Stimulated activated CD4-positive, alpha-beta T cell treated with anti-CD3 and anti-CD28 coated beads, Interleukin-1b, Interleukin-23, amount 100 ng/mL, for 24 hours (primary cell): ENCODE results near the gene PPP1CA.
"Not testable (repeated sequence)": the region's sequence is repeated elsewhere in the genome, so short reads cannot be mapped to it uniquely, and the experiment has no call there.

Experiments used
- DNase-seq, 4 experiments: peaks; one replicate each; pipeline ENCODE4 v3.0.0-alpha.2; 2020; ENCODE audit warnings: low read depth in 4 of 4, low spot score in 1 of 4

Gene PPP1CA

GRCh38 chr11:67435031-67435726 lies 33.5 kb upstream of the PPP1CA start:
- no peak for DNase-seq

- DNase-seq, result no peak
Measured at GRCh38 chr11:67434395-67434881, 32.8 kb upstream of the PPP1CA start.

GRCh38 chr11:67433536-67434394 lies 32.1 kb upstream of the PPP1CA start:
- DNase-seq, result no peak

- DNase-seq, result no peak
Measured at GRCh38 chr11:67432655-67433349, 31.1 kb upstream of the PPP1CA start.

GRCh38 chr11:67431346-67432249 lies 29.9 kb upstream of the PPP1CA start:
- no peak for DNase-seq

GRCh38 chr11:67429722-67430121 lies 28.1 kb upstream of the PPP1CA start:
- DNase-seq, result no peak

- no peak for DNase-seq
Measured at GRCh38 chr11:67429038-67429668, 27.5 kb upstream of the PPP1CA start.

- DNase-seq, result peak; percentile 99
Measured at GRCh38 chr11:67428052-67429001, 26.7 kb upstream of the PPP1CA start, which contains the start of gene RPS6KB2. TSS of gene RPS6KB2 (plus strand) at chr11:67428494. CDS start at chr11:67428546, 52 bp downstream.

- DNase-seq, result not testable (repeated sequence)
Measured at GRCh38 chr11:67427364-67427859, 25.8 kb upstream of the PPP1CA start.

GRCh38 chr11:67423891-67424613 lies 22.4 kb upstream of the PPP1CA start:
- DNase-seq, result no peak

GRCh38 chr11:67423466-67423865 lies 21.8 kb upstream of the PPP1CA start:
- DNase-seq, result no peak

GRCh38 chr11:67422891-67423290 lies 21.2 kb upstream of the PPP1CA start:
- DNase-seq, result no peak

GRCh38 chr11:67421430-67422031 lies 19.9 kb upstream of the PPP1CA start:
- DNase-seq, result no peak

- DNase-seq, result peak; percentile 97 to 99 (median 99)
Measured at GRCh38 chr11:67420646-67421429, 19.2 kb upstream of the PPP1CA start.

- no peak for DNase-seq
Measured at GRCh38 chr11:67420147-67420645, 18.5 kb upstream of the PPP1CA start.

GRCh38 chr11:67419325-67420049 lies 17.8 kb upstream of the PPP1CA start:
- DNase-seq, result no peak
